HEK293 (cell line): ENCODE data around the gene MARCO.

ENCODE experiments used
- CTCF ChIA-PET: fragments of 350-600 bp; formaldehyde crosslinking; extraction: SDS; loops from one replicate; lab custom pipeline; 2021; ENCODE audit warnings: antibody characterized with exemption; lab: Yijun Ruan, JAX
- POLR2A ChIA-PET: fragments of 300-600 bp; formaldehyde crosslinking; extraction: SDS; loops from one replicate; lab custom pipeline; 2020; ENCODE audit warnings: antibody characterized with exemption, inconsistent platforms; lab: Yijun Ruan, JAX
- H3K27ac ChIP-seq: fragments of 200-500 bp; sonication (Bioruptor generic); 2 replicates; pipeline ENCODE4 v1.5.1; 2014; ENCODE audit warnings: low read depth, low read length, control low read depth, inconsistent platforms; ENCODE audit errors: extremely low read depth
- H3K36me3 ChIP-seq, 2 experiments: fragments of 200-500 bp in 1 of 2; sonication (Bioruptor generic) in 1 of 2; 1 replicate in 1 of 2; 2 replicates in 1 of 2; pipeline ENCODE4 v1.5.1; 2014 to 2017; ENCODE audit warnings: inconsistent platforms in 2 of 2, low read length in 2 of 2; ENCODE audit not compliant: control insufficient read depth in 2 of 2, insufficient read depth in 1 of 2
- H3K4me1 ChIP-seq: fragments of 200-500 bp; sonication (Bioruptor generic); 2 replicates; pipeline ENCODE4 v1.5.1; 2014; ENCODE audit warnings: mild to moderate bottlenecking, low read length, inconsistent platforms; ENCODE audit not compliant: control insufficient read depth, insufficient read depth
- H3K4me3 ChIP-seq: 2 replicates; pipeline ENCODE4 v1.5.1; 2011; ENCODE audit warnings: low read depth, mild to moderate bottlenecking, control low read depth, low read length, moderate library complexity
- H3K9me3 ChIP-seq: fragments of 200-500 bp; sonication (Bioruptor generic); 2 replicates; pipeline ENCODE4 v1.5.1; 2014; ENCODE audit warnings: low read depth, low read length, inconsistent platforms; ENCODE audit not compliant: control insufficient read depth, insufficient read depth
- EGR2 ChIP-seq: fragments of 450-650 bp; formaldehyde crosslinking; IDR thresholded peaks from 2 replicates; pipeline ENCODE4 v1.5.1; 2016; ENCODE audit warnings: low read depth, missing biosample characterization, missing genetic modification characterization
- KLF10 ChIP-seq: fragments of 450-650 bp; IDR thresholded peaks from 2 replicates; pipeline ENCODE4 v1.5.1; 2018; ENCODE audit warnings: missing biosample characterization, mild to moderate bottlenecking, missing genetic modification characterization
- KLF17 ChIP-seq: fragments of 450-650 bp; formaldehyde crosslinking; IDR thresholded peaks from 2 replicates; pipeline ENCODE4 v1.5.1; 2016; ENCODE audit warnings: missing biosample characterization, missing genetic modification characterization
- KLF7 ChIP-seq: fragments of 450-650 bp; formaldehyde crosslinking; IDR thresholded peaks from 2 replicates; pipeline ENCODE4 v1.5.1; 2016; ENCODE audit warnings: missing biosample characterization, missing genetic modification characterization, borderline replicate concordance
- MEIS1 ChIP-seq: sonication (generic); formaldehyde crosslinking; IDR thresholded peaks from 2 replicates; pipeline ENCODE4 v1.8.1; 2022; ENCODE audit warnings: missing genetic modification reagents, mild to moderate bottlenecking, borderline replicate concordance
- MZF1 ChIP-seq: fragments of 450-650 bp; formaldehyde crosslinking; IDR thresholded peaks from 2 replicates; pipeline ENCODE4 v1.5.1; 2017; ENCODE audit warnings: missing biosample characterization, missing genetic modification characterization, borderline replicate concordance
- SCRT1 ChIP-seq: fragments of 450-650 bp; formaldehyde crosslinking; IDR thresholded peaks from 2 replicates; pipeline ENCODE4 v1.5.1; 2016; ENCODE audit warnings: missing biosample characterization, missing genetic modification characterization, borderline replicate concordance
- TCF7L2 ChIP-seq: IDR thresholded peaks from 2 replicates; pipeline ENCODE4 v1.6.1; 2011; ENCODE audit warnings: low read depth, mild to moderate bottlenecking, inconsistent platforms, low read length, moderate library complexity, borderline replicate concordance
- WT1 ChIP-seq: fragments of 450-650 bp; formaldehyde crosslinking; IDR thresholded peaks from 2 replicates; pipeline ENCODE4 v1.5.1; 2016; ENCODE audit warnings: missing biosample characterization, missing genetic modification characterization
- ZBTB21 ChIP-seq: fragments of 450-650 bp; formaldehyde crosslinking; IDR thresholded peaks from 2 replicates; pipeline ENCODE4 v1.5.1; 2017; ENCODE audit warnings: missing biosample characterization, missing genetic modification characterization
- ZBTB49 ChIP-seq: fragments of 450-650 bp; formaldehyde crosslinking; IDR thresholded peaks from 2 replicates; pipeline ENCODE4 v1.5.1; 2016; ENCODE audit warnings: missing biosample characterization, missing genetic modification characterization, low read depth
- ZFP37 ChIP-seq: fragments of 450-650 bp; formaldehyde crosslinking; IDR thresholded peaks from 2 replicates; pipeline ENCODE4 v1.5.1; 2016; ENCODE audit warnings: missing biosample characterization, missing genetic modification characterization
- ZNF138 ChIP-seq: fragments of 450-650 bp; formaldehyde crosslinking; IDR thresholded peaks from 2 replicates; pipeline ENCODE4 v1.5.1; 2016; ENCODE audit warnings: missing biosample characterization, missing genetic modification characterization, borderline replicate concordance
- ZNF24 ChIP-seq: fragments of 450-650 bp; formaldehyde crosslinking; IDR thresholded peaks from 2 replicates; pipeline ENCODE4 v1.5.1; 2016; ENCODE audit warnings: missing biosample characterization, missing genetic modification characterization
- ZNF26 ChIP-seq: fragments of 450-650 bp; formaldehyde crosslinking; IDR thresholded peaks from 2 replicates; pipeline ENCODE4 v1.5.1; 2016; ENCODE audit warnings: missing biosample characterization, missing genetic modification characterization
- ZNF266 ChIP-seq: fragments of 450-650 bp; formaldehyde crosslinking; IDR thresholded peaks from 2 replicates; pipeline ENCODE4 v1.5.1; 2016; ENCODE audit warnings: missing biosample characterization, missing genetic modification characterization, low read depth
- ZNF513 ChIP-seq: fragments of 450-650 bp; IDR thresholded peaks from 2 replicates; pipeline ENCODE4 v1.5.1; 2018; ENCODE audit warnings: missing biosample characterization, missing genetic modification characterization
- ZNF664 ChIP-seq: fragments of 450-650 bp; formaldehyde crosslinking; IDR thresholded peaks from 2 replicates; pipeline ENCODE4 v1.5.1; 2016; ENCODE audit warnings: missing biosample characterization, missing genetic modification characterization
- ZNF670 ChIP-seq: fragments of 450-650 bp; formaldehyde crosslinking; IDR thresholded peaks from 2 replicates; pipeline ENCODE4 v1.5.1; 2016; ENCODE audit warnings: missing biosample characterization, missing genetic modification characterization, low read depth

The MARCO gene

GRCh38 chr2:118981632-118982031 is 39.6 kb downstream of the MARCO start (continued):
- TF ChIP-seq ZNF266 (tag by site-specific recombination) (no peak), ZFP37 (tag by site-specific recombination) (no peak), MZF1 (tag by site-specific recombination) (no peak), SCRT1 (no peak), TCF7L2 (no peak), ZBTB21 (tag by site-specific recombination) (no peak), ZNF24 (no peak), KLF10 (tag by site-specific recombination) (no peak)

- Histone ChIP-seq H3K4me3 (no peak overlapping the region), H3K9me3 (no peaks in the 10 kb centered on the region)
- TF ChIP-seq ZNF670 (tag by site-specific recombination) (no peak), KLF7 (no peak), MEIS1 (CRISPR knock-in tag) (no peak), ZNF664 (tag by site-specific recombination) (no peak), ZNF513 (no peak), ZNF26 (no peak), WT1 (tag by site-specific recombination) (no peak)
- TF ChIP-seq, all 188 proteins: peak for 0
- H3K36me3 ChIP-seq, result no peaks in the 10 kb centered on the region
- H3K4me1 ChIP-seq, result no peaks in the 10 kb centered on the region
- CTCF ChIA-PET, result interaction anchor here (1.1 kb wide), 1 partner anchor 101 kb away, joined by 3 read pairs; no protein-coding TSS in a partner anchor
- POLR2A ChIA-PET, result no interaction called here
- no peak overlapping the region for H3K27ac ChIP-seq
These were observed 40.0 kb downstream of the MARCO start for GRCh38 chr2:118982039-118982438.

- Histone ChIP-seq H3K27ac (no peak overlapping the region), H3K36me3 (no peaks in the 10 kb centered on the region), H3K4me3 (no peak overlapping the region), H3K9me3 (no peaks in the 10 kb centered on the region), H3K4me1 (no peaks in the 10 kb centered on the region)
- TF ChIP-seq EGR2, result no peak
- no peak for TF ChIP-seq ZBTB49 (tag by site-specific recombination)
- TF ChIP-seq KLF17 (tag by site-specific recombination), result no peak
- TF ChIP-seq ZNF138 (tag by site-specific recombination), result no peak
- CTCF ChIA-PET, result interaction anchor here (1.0 kb wide), 1 partner anchor 33 kb away, joined by 3 read pairs; no protein-coding TSS in a partner anchor
- POLR2A ChIA-PET, result no interaction called here
These were observed 41.1 kb downstream of the MARCO start for GRCh38 chr2:118983133-118983532.
